HCT116 (cell line): ENCODE results near the gene TCP11L2.

Experiments
- ATF3 ChIP-seq: IDR thresholded peaks from 2 replicates; pipeline ENCODE4 v1.6.1; 2012
- CTCF ChIP-seq, 3 experiments: fragments of 200-600 bp in 1 of 3; sonication (generic) in 1 of 3; IDR thresholded peaks in 2 of 3; conservative IDR thresholded peaks in 1 of 3; 2 replicates each; pipeline ENCODE4 v1.5.1; 2012 to 2017; ENCODE audit warnings: low read depth in 2 of 3, low read length in 2 of 3, antibody characterized with exemption in 1 of 3, borderline replicate concordance in 1 of 3, control low read depth in 1 of 3, mild to moderate bottlenecking in 1 of 3, mixed read lengths in 1 of 3, mixed run types in 1 of 3, moderate library complexity in 1 of 3; ENCODE audit not compliant: insufficient read depth in 1 of 3
- EGR1 ChIP-seq: IDR thresholded peaks from 2 replicates; pipeline ENCODE4 v1.6.1; 2012; ENCODE audit warnings: low read depth
- EZH2 ChIP-seq: fragments of 200-600 bp; sonication (generic); IDR thresholded peaks from 2 replicates; pipeline ENCODE4 v1.6.1; 2017; ENCODE audit warnings: antibody characterized with exemption, mixed run types
- MAX ChIP-seq: IDR thresholded peaks from 2 replicates; pipeline ENCODE4 v1.6.1; 2012
- REST ChIP-seq: IDR thresholded peaks from 2 replicates; pipeline ENCODE4 v1.6.1; 2012; ENCODE audit warnings: low read depth

- TF ChIP-seq MAX (no peak), EZH2 (no peak), CTCF (IDR thresholded peaks at IDR 0.05 in 2 of 3, conservative IDR thresholded peaks at IDR 0.05 in 1 of 3; ENCODE audit: borderline replicate concordance in 1 of 3, insufficient read depth in 1 of 3, low read depth in 2 of 3, low read length in 2 of 3) (no peak), ATF3 (no peak), REST (no peak), EGR1 (no peak)
Observed at GRCh38 chr12:106364261-106364660, 61.7 kb downstream of the TCP11L2 start.
